ENCODE data around the gene SLC35B3.

- no peak for TF ChIP-seq EZH2phosphoT487 (IDR thresholded peaks at IDR 0.05; ENCODE audit: insufficient read depth, low read depth)
- no peak for TF ChIP-seq EZH2 (IDR thresholded peaks at IDR 0.05; ENCODE audit: insufficient read depth, poor library complexity, severe bottlenecking)
Measured at GRCh38 chr6:8436966-8437365, 1.6 kb upstream of the SLC35B3 start.

Data from GM23248 (cell line).